Measurements from ENCODE around the gene ADAMTS8. TPM values are rescaled to one million over a fixed set of nuclear protein-coding genes. Genes with fewer than 3 reads are reported as not detected.

Gene ADAMTS8
- total RNA-seq, 6 experiments from 2014 or later, result not detected

GRCh38 chr11:130394615-130395014 is 33.8 kb downstream of the ADAMTS8 start:
- Mint-ChIP-seq H3K9me3 (no peaks in the 10 kb centered on the region), H3K4me3 (no peak overlapping the region), H3K27ac (no peak overlapping the region), H3K27me3 (ENCODE audit: insufficient read depth) (peaks cover 57% of the 10 kb centered on the region), H3K36me3 (ENCODE audit: low read depth) (no peaks in the 10 kb centered on the region), H3K4me1 (ENCODE audit: low read depth) (peaks cover 9% of the 10 kb centered on the region)
- TF ChIP-seq, protein P1, sequence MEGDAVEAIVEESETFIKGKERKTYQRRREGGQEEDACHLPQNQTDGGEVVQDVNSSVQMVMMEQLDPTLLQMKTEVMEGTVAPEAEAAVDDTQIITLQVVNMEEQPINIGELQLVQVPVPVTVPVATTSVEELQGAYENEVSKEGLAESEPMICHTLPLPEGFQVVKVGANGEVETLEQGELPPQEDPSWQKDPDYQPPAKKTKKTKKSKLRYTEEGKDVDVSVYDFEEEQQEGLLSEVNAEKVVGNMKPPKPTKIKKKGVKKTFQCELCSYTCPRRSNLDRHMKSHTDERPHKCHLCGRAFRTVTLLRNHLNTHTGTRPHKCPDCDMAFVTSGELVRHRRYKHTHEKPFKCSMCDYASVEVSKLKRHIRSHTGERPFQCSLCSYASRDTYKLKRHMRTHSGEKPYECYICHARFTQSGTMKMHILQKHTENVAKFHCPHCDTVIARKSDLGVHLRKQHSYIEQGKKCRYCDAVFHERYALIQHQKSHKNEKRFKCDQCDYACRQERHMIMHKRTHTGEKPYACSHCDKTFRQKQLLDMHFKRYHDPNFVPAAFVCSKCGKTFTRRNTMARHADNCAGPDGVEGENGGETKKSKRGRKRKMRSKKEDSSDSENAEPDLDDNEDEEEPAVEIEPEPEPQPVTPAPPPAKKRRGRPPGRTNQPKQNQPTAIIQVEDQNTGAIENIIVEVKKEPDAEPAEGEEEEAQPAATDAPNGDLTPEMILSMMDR (IDR thresholded peaks at IDR 0.05), result no peak
- no peak for DNase-seq

DNA sequence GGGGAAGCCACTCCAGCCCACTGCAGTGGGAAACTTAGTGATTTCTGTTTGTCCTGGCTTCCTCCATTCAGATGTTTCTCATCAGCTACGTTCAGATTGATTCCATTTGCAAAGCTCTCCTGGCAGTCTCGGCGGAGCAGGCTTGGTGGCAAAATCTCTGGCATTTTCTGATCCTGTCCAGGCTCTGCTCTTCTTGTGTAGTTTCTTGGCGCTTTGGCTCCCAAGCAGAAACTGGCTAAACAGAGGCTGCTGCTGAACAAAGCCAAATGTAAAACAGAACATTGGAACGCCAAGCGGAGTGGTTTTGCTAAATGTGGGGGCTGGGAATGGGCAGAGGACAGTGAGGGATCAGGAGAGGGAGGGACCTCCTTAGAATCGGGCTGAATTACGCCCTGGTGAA is 36.7 kb downstream of the ADAMTS8 start:
- no peak overlapping the region for H3K4me3 Mint-ChIP-seq
- no peak for DNase-seq
- no peak overlapping the region for H3K27ac Mint-ChIP-seq
- H3K27me3 Mint-ChIP-seq (ENCODE audit: insufficient read depth), result peaks cover 49% of the 10 kb centered on the region
- peaks cover 10% of the 10 kb centered on the region for H3K4me1 Mint-ChIP-seq (ENCODE audit: low read depth)
- H3K9me3 Mint-ChIP-seq, result no peaks in the 10 kb centered on the region
- TF ChIP-seq, protein P1 (IDR thresholded peaks at IDR 0.05), result no peak
- H3K36me3 Mint-ChIP-seq (ENCODE audit: low read depth), result no peaks in the 10 kb centered on the region

GRCh38 chr11:130390071-130390758 is 38.2 kb downstream of the ADAMTS8 start:
- H3K27me3 Mint-ChIP-seq (ENCODE audit: insufficient read depth), result peaks cover 40% of the 10 kb centered on the region
- TF ChIP-seq, protein P1 (IDR thresholded peaks at IDR 0.05), result peak; percentile 68
- no peaks in the 10 kb centered on the region for H3K36me3 Mint-ChIP-seq (ENCODE audit: low read depth)
- no peaks in the 10 kb centered on the region for H3K9me3 Mint-ChIP-seq
- no peak overlapping the region for H3K27ac Mint-ChIP-seq
- peaks cover 10% of the 10 kb centered on the region for H3K4me1 Mint-ChIP-seq (ENCODE audit: low read depth)
- DNase-seq, result peak; percentile 66
- H3K4me3 Mint-ChIP-seq, result no peak overlapping the region

DNA sequence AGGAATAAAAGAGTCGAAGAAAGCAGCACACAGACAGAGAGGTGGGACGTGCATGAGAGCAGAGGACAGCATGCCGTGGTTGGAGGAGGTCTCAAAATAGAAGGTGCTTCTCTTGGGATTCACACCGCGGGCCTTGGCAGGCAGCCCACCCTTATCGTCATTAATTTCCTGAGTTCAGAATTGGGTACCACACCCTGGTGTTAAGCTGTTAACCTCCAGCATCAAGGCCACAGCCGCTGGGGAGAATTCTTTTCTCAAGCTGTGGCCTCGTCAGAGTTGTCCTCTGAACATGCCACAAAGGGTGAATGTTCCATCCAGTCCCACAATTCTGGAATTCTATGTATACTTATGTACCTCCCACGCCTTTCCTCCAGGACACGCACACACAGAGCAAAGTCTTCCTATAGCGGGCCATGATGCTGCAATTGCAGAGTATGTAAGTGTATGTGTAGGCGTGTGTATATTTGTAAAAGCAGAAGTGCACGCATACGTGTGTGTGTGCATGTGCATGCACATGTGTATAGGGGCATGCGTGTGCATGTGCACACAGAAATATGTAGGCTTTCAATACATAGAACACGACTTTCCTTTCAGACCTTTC is 39.0 kb downstream of the ADAMTS8 start:
- Mint-ChIP-seq H3K4me1 (ENCODE audit: low read depth) (peaks cover 18% of the 10 kb centered on the region), H3K9me3 (no peaks in the 10 kb centered on the region), H3K4me3 (no peak overlapping the region), H3K27me3 (ENCODE audit: insufficient read depth) (peaks cover 35% of the 10 kb centered on the region), H3K36me3 (ENCODE audit: low read depth) (no peaks in the 10 kb centered on the region), H3K27ac (no peak overlapping the region)
- DNase-seq, result no peak
- TF ChIP-seq, protein P1 (IDR thresholded peaks at IDR 0.05), result no peak

GRCh38 chr11:130388607-130389205 is 39.7 kb downstream of the ADAMTS8 start:
- Mint-ChIP-seq H3K27ac (no peak overlapping the region), H3K4me1 (ENCODE audit: low read depth) (peaks cover 26% of the 10 kb centered on the region), H3K9me3 (no peaks in the 10 kb centered on the region), H3K27me3 (ENCODE audit: insufficient read depth) (peaks cover 31% of the 10 kb centered on the region), H3K4me3 (no peak overlapping the region), H3K36me3 (ENCODE audit: low read depth) (no peaks in the 10 kb centered on the region)
- no peak for DNase-seq
- TF ChIP-seq, protein P1 (IDR thresholded peaks at IDR 0.05), result no peak

Measured in HFFc6 (cell line).